ENCODE measurements around the gene COX7C.

The COX7C gene

DNA sequence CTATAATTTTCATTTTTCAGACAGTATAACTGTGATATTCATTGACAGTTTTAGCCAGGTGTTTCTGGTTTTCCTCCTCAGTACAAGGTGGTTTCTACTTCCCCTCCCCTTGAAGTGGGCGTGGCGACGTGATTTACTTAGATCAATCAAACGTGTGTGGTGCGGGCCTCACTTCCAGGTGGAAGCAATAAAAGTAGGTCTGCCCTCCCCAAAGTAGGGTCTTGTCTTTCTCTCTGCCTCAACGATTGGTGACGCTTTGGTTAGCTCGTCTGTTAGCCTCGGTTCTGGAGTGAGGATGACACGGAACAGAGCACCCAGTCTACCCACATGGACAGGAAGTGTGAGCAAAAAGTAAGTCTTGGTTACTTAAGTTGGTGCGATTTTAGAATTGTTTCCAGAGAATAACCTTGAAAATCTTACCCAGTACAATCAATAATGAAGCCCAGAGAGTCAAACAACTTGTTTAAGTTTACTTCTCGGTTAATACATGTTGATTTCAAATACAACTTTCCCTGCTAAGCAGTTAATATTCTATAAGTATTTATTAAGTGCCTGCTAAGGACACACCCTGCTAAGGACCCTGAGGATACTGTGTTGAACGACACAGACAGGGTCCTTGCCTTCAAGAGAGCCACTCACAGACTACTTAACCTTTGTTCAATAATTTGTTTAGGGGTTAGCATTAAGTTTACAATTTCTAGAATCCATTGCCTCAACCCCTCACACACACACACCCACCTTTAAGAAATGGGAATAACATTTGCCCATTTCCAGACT, 48.4 kb downstream of the COX7C start:
- no peak for DNase-seq

GRCh38 chr5:86666981-86667380, 49.2 kb downstream of the COX7C start:
- no peak for DNase-seq

Measured in NK-92 treated with Interleukin-12 subunit alpha and Interleukin-12 subunit beta, amount 100 ng/mL, for 24 hours (cell line).